ENCODE results near the gene GMEB2.
"Not testable (repeated sequence)": the region's sequence is repeated elsewhere in the genome, so short reads cannot be mapped to it uniquely, and the experiment has no call there.

The GMEB2 gene

GRCh38 chr20:63610581-63611435 lies 16.1 kb downstream of the GMEB2 start:
- no peak for DNase-seq

DNA sequence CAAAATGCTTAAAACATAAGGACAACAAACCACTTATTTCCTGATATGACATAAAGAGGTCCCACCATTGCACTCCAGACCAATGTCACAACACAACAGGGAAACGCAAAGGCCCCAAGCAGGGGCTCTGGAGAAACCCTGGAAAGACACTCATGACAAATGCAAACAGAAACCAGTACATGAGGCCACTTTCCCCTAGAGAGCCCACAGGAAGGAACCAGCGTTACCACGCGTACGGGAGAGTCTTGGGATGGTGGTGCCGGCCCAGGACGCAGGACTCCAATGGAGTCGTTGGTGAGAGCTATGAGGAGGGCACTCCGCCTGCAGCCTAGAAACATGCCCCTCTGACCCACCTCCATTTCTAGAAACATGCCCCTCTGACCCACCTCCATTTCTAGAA lies 20.2 kb downstream of the GMEB2 start:
- no peak for DNase-seq

DNA sequence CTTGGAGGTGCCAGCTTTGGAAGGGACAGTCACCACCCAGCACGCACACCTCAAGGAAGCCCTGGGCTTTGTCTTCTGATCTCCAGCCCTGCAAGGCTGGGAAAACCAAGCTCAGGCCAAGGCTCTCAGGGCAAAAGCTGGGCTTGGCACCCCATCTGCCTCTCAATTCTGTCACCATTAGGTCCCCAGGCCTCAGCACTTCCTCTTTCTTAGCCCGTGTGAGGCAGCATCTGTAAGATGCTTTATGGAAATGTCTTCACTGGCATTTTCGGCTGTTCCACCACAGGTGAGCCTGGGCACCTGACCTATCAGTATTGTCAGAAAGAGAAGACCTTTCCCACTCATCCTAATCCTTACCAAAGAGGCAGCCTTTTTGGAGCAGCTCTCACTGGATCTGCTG lies 24.6 kb downstream of the GMEB2 start:
- DNase-seq: no peak

DNA sequence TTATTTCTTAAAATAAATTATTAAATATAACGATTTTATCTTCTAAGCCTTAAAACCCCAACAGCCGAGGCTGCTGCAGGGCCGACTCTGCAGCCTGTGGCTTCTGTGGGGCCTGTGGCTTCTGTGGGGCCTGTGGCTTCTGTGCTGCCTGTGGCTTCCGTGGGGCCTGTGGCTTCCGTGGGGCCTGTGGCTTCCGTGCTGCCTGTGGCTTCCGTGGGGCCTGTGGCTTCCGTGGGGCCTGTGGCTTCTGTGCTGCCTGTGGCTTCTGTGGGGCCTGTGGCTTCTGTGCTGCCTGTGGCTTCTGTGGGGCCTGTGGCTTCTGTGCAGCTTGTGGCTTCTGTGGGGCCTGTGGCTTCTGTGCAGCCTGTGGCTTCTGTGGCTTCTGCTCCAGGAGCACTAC lies 25.2 kb downstream of the GMEB2 start:
- not testable (repeated sequence) for DNase-seq

DNA sequence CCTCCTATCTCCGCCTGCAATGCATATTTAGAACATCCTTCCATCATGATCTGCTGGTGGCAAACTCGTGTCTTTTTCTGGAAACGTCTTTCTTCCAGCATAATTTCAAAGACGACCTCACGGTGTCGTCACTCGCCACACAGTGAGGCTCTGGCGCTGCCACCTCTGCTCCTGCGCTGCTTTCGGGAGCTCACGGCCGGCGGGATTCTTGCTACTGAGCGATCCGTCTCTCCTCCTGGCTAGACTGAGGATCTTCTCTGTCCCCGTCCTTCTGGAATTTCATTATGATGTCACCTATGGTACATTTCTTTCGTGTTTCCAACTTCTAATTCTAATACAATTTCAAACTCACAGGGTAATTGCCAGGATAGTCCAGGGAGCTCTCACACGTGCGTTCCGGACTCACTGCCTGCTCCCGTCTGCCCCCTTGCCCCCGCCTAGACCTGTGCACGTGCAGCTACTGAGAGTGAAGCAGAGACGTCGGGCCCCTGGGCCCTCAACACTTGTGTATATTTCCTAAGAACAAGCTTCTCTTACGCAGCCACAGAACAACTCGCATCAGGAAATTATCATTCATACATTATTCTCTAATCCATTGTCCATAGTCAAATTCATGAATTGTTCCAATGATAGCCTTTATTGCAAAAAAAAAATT lies 27.4 kb downstream of the GMEB2 start:
- no peak for DNase-seq

- no peak for DNase-seq
Observed at GRCh38 chr20:63598479-63599395, 28.2 kb downstream of the GMEB2 start.

DNA sequence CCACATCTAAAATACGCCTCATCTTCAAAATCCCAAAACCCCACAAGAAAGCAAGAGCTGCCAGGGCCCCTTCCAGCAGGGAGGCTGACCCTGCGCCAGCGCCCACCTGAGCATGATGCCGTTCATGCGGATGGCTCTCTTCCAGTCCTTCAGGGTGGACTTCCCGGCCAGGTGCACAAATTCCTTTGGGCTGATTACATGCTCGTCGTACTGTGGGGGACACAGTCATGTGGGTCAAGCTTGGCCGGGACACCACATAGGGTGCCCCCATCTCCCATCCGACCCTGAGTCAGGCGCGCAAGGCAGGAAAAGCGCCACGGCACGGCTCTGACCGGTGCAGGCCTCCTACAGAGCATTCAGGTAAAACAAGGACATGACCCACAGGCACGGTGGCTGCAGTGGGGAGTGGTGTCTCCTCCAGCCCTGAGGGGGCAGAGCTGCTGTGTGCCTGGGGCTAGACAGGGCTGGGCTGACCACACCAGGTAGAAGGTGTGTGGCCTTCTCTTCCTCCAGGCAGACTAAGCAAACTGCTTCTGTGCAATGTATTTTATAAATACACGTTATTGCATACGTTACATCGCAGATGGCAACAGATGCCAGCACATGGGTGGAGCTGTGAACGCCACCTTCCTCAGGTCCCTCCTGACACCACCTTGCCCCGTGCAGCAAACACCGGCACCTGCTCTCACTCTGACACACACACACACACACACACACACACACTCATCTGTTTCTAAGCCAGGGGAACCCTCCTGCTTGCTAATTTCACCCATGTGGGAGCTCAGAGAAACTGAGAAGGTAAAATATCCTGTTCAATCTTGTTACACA lies 29.0 kb downstream of the GMEB2 start:
- DNase-seq: no peak

DNA sequence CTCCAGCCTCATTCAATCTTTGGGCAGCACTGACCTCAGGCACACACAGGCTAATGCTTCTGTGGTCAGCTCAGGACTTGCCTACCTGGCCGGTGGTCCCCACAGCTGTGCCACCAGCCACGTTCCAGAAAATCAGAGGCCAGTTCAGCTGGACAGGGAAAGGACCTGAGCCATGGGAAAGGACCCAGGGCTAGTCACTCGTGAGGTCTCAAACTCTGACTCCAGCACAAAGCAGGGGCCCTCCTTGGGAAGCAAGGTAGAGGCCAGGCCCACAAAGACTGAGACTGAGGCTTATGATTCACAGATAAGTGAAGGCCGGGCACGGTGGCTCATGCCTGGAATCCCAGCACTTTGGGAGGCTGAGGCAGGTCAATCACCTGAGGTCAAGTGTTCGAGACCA lies 30.5 kb downstream of the GMEB2 start:
- no peak for DNase-seq

DNA sequence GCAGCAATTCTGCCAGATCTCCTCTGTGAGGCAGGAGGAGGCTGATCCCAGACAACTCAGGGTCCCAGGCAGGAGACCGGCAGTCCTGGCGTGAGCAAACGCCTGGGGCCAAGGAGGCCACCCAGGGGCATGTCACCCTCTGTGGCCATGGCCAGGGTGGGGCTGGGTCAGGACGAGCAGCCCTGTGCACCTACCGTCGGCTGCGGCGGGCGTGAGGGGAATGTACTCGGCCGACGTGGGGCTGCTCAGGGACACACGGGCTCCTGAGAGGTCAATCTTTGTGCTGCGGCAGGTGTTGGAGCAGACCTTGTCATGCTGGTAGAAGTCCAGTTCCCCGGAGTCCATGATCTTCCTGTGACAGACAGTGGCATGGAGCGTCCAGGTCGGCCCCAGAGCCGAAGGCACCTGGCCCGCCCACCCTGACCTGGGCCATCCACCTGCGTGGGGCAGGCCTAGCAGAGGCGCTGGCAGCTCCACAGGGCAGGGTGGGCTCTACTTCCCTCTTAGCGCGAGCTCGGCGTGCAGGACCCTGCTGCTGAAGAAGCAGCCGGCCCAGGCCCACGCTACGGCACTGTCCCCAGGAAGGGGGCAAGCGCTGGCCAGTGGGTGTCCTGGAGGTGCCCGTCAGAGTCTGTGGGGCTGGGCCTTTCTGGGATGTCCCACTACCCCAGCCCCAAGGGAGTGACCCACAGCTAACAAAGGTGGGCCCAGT lies 31.3 kb downstream of the GMEB2 start:
- no peak for DNase-seq

DNA sequence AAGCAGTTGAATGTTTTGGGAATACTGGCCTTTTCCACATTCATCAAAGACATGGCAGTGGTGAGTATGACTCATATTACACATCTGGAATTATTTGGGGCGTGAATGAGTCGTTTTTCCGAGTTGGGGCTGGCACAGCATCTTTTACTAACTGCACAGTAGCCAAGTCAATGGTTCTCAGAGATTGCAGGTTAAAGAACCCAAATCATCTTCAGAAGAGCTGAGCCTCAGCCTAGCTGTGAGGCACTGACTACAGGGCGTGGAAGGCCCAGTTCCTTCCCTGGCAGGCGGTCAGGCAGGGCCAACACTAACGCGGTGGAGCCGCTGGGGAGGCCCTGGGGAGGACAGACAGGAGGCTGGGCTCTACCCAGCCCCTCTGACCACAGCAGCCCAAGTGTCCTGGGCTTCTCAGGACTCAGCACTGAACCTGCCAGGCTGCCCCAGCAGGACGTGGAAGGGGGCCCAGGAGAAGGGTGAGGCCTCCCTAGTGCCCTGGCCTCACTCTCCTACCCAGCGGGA lies 32.8 kb downstream of the GMEB2 start:
- no peak for DNase-seq

GRCh38 chr20:63592661-63593060 lies 34.2 kb downstream of the GMEB2 start:
- DNase-seq: no peak

DNA sequence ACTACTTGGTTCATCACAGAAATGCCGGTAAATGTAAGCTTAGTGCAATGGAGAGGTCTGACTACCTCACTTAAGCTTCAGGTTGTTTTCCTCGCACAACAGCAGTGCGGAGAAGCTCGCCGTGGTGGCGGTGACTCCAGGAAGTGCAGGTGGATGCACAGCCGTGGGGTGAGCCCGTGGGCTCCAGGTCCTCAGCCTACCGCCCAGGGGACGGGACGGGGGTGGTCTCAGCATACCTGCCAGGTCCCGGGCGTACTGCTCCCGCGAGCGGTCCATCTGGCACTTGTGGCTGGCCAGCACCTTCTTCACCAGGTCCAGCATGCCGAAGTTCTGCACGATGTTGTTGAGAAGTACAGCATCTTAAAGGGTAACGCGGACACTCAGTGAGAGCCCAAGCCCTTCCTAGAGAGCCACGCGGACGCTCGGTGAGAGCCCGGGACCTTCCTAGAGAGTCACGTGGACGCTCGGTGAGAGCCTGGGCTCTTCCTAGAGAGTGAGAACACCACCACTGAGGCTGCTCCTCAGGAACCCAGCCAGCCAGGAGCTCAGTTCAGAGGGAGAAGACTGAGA lies 35.0 kb downstream of the GMEB2 start:
- DNase-seq: no peak

GRCh38 chr20:63591147-63591533 lies 35.8 kb downstream of the GMEB2 start:
- DNase-seq: no peak

DNA sequence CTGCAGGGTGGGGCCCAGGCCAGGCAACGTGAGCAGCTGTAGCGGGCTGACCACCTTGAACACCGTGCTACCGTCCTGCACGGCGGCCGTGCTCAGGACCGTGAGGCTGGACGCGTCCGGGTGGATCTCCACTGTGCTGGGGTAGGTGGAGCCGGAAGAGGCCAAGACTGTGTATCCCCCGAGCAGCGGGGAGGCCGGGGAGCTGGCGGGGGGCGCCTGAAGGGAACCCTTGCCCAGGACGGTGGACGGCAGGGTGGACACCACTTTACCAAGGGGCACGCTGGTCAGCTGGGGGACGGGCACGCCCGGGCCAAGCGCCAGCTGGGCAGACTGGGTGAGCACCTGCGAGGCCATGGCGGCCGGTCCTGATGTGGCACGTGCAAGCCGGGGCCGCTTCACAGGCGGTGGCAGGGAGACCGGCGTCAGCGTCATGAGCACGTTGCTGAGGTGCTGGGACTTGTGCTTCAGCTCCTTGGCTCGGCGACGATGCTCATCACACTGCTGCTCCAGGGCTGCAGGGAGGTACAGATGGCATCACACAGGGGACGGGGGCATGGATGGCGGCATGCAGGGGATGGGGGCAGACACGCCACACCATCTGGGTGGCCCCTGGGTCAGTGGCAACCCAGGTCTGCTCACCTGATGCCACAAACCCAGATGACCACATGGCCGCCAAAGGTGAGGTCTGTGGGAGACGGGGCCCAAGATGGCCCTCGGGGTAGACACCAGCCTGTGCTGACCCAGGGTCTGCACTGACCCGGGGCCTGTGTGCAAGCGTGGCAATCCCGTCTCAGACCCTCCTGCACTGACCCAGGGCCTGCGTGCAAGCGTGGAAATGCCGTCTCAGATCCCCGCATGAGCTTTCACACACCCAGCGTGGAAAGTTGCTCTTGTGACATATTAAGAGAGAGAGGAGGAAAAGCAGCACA lies 36.4 kb downstream of the GMEB2 start:
- DNase-seq: no peak

DNA sequence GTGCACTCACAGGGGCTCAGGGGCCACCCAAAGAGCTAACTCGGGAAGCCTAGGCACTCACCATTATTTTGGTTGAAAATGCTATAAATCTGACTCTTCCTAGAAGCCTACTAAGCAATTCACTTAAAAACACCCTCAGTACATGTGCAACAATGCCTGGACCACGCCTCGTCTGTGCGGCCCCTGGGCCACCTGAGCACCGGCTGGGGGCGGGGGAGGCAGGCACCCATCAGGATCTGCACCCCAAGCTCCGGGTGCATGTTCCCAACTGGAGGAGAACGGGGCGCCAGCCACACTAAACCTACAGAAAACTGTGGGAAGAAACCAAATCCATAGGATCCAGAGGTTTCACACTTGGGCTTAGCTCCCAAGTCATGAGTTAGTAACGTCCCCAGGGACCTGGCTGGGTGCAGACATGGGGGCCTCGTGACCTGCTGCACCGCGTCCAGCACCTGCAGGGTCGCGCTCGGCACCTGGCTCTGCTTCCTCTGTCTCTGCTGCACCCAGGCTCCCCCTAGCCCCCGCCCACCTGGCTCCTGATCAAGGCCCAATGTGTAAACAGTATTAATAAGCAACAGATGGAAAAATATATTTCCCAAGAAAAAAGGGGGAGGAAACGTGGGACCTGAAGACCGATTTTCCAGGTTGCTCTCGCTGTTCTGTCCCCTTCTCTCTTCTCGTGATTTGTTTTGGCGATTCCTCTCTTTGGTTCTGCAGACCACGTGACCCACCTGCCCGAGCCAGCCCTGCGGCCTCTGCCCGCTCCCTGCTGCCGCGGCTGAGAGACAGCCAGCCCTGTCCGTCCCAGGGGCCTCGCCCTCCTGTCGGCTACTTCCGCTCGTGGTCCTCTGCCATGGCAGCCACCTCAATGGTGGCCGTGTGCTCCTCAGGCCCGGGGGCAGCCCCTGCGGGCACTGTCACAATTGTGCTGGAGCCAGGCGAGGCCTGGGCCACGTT lies 37.4 kb downstream of the GMEB2 start:
- peak; percentile 81 for DNase-seq

DNA sequence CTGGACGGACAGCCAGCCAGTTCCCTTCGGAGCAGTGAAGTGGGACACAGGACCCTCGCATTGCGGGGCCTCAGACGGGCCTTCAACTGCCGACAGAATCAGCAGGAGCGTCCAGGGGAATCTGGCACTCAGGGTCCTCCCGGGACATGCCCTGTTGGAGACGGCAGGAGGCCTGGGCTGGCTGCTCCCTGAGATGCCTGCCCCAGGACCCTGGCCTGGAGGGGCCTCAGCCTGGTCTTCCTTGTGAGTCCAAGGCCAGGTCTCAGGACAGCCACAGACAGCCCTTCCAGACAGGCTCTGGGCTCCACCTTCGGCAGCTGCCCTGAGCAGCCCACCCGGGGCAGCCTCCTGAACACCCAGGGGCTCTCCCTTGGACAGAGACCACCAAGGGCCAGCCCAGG lies 38.3 kb downstream of the GMEB2 start:
- no peak for DNase-seq

DNA sequence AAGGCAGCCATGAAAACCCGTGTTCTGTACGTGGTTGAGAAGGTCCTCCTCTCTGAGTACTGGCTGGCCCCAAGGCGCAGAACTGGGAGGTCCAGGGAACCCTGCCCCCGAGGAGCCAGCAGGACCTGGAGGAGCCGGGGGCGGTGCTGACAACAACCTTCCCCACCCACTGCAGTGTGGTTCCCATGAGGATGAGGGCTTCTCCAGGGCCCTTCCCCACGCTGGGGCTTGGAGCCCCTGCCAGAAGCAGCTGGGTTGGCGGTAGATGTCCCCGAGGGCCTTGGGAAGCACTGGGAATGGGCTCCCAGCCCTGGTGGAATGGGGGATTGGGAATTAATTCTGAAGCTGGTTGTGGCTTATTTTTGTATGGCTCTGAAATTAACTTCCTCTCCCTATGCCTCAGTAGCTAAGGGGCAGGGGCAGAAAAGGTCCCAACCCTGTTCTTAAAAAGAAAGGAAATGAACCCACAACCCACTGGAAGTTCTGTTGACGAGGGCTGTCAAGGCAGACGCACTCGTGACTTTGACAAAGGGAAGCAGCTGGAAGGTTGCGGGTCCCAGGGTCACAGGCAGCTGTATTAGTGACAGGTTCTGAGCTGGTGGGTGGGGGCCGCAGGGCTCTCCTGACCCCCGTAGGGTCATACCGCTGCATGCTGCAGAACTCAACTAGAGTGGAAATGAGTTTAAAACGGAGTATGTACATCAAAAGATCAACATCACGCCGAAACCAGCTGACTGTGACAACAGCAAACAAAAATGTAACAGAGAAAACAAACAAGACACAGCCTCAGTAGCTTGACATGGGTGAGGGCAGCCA lies 38.9 kb downstream of the GMEB2 start:
- DNase-seq: no peak

GRCh38 chr20:63587256-63587655 lies 39.6 kb downstream of the GMEB2 start:
- no peak for DNase-seq

All from NCI-H1105 (cell line).